HUDEP-2 (cell line): Measurements from ENCODE around the gene ROBO1.
"Not testable (repeated sequence)": the region's sequence is repeated elsewhere in the genome, so short reads cannot be mapped to it uniquely, and the experiment has no call there.

Experiments
- DNase-seq, 76 experiments: peaks; one replicate each; lab custom pipeline; 2025; ENCODE audit not compliant: unreplicated experiment in 76 of 76; lab: John Stamatoyannopoulos, UW

ROBO1 gene

GRCh38 chr3:79767905-79768267 lies at the start of gene ROBO1:
TSS of gene ROBO1 (minus strand) at chr3:79767998.
- no peak for DNase-seq

DNA sequence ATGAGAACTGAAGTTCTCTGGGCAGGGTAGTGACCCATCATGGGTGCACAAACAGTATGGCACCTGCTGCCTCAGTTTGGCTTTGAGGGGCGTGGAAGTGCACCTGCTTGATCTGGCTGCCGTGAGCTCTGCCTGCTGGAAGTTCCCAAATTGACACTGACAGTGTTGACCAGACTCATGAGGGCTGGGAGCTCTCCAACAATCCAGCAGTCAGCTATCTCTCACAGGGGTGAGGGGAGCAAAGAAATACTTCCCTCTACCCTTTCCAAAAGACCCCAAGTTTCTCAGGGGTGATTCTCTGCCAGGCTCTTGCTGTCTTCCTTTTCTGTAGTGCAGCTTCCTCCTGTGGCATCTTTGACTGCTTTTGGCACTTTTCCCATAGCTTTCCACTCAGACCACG lies 49.4 kb upstream of the ROBO1 start:
- DNase-seq, result no peak

DNA sequence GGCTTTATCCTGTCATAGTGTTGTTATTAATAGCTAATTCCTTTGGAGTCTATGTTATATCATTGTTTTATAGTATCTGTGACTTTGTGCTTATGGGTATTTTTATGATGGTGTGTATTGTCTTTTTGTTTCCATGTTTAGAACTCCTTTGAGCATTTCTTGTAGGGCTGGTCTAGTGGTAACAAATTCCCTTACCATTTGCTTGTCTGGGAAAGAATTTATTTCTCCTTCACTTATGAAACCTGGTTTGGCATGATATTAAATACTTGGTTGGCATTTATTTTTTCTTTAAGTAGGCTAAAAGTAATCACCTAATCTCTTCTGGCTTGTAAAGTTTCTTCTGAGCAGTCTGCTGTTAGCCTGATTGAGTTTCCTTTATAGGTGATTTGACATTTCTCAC lies 47.7 kb upstream of the ROBO1 start:
- no peak for DNase-seq

- no peak for DNase-seq
These were observed 42.8 kb upstream of the ROBO1 start for GRCh38 chr3:79810581-79810980.

- no peak for DNase-seq
These were observed 42.3 kb upstream of the ROBO1 start for GRCh38 chr3:79810092-79810491.

DNA sequence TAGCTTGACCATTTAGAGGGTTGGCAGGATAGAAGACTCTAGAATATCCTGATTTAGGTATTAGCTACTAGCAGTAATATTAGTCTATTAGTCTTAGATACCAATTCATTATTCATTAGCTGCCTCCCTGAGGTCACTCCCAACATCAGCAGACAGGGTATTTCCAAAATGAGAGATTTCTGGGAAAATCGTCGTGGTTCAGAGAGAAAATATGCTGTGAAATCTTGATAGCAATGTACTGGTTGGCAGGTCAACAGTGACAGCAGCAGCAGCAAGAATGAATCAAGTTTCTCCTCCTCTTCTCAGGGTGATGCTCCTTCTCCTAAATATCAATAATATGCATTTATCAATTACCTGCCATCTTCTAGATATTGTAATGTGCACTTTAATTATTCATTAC lies 41.3 kb upstream of the ROBO1 start:
- DNase-seq, result no peak

DNA sequence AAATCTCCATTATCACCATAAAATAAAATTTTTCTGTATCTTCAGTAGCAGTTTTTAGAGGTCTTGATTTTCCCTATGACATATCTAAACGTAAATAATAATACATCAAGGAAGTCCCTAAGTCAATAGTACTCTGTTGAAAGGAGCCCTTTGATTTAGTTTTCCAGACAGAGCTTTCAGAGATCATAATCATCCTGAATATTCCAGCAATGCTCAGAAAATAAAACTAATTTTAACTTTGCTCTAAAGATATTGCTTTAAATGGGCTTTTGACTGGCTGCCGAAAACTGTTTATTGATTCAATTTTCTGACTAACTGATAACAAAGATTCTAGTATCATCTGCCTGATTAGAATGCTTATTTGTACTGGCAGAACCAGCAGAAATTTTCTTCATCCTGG lies 40.7 kb upstream of the ROBO1 start:
- DNase-seq, result no peak

DNA sequence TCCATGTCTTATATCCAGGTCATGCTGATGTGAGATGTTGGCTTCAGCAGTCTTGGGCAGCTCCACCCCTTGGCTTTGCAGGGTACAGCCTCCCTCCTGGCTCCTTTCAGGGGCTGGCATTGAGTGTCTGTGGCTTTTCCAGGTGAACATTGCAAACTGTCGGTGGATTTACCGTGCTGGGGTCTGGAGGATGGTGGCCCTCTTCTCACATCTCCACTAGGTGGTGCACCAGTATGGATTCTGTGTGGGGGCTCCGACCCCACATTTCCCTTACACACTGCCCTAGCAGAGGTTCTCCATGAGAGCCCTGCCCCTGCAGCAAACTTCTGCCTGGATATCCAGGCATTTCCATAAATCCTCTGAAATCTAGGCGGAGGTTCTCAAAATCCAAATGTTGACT lies 22.4 kb upstream of the ROBO1 start:
- DNase-seq, result not testable (repeated sequence)

DNA sequence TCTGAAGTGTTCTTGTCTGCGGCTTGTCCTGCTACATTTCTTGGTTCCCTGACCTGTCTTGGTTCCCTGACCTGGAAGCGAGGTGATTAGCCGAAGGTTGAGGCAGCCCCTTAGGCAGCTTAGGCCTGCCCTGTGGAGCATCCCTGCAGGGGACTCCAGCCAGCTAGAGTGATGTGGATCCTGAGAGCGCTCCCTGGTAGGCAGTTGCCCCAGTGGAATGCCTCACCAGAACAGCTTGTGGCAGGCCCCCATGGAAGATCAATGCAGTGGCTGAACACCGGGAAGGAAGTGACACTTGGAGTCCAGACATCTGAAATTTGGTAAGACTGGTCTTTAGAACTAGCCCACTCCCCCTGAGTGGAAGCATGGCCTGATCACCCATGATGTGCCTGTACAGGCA lies 5.5 kb upstream of the ROBO1 start:
- DNase-seq, result no peak

DNA sequence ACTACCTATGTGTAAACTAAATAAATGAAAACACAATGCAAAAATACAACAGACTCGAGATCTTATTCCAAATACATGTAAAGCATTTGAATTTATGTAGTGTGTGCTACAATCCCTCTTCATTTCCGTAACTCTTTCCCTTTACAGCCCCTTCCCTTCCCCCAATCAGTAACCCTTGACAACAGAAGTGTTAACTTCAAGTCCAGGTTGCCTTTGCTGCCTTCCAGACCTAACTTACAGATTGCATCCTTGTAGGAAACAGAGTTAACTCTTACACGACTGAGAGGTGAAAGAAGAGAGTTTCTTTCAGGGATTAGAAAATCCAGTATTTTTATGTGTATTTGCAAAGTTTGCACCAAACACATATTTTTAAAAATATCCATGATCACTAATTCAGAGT lies 1.4 kb upstream of the ROBO1 start:
- DNase-seq, result no peak

- no peak for DNase-seq
These were observed 449 bp downstream of the ROBO1 start for GRCh38 chr3:79767194-79767904.

DNA sequence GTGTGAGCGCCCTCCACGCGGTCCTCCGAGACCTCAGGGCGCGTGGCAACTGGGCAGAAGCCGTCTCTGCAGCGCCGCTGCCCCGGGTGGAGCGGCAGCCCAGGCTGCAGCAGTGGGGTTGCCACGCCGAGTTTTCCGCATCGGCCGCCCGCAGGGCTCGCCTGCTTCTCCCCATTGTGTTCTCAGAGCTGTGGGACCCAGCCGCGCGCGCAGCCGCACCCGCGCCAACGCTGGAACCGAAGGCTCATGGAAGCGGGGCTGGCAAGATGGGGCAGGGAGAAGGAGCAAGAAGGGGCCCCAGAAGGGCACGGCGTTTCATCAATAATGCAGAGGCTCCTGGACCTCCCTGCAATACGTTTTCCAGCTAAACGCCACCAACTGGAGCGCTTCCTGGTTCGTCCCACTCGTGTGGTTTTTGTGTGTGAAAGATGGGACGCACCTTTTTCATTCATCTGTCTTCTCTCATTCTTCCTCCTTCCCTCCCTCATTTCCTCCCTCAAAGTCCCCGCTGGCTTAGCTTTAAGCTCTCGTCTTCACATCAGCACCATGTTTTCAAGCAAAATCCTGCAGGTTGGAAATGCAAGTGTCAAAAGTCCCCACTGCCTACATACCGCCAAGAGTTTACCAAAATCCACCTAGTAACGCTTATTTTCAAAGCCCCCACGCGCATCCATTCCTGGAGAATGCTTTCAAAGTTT lies 1.2 kb downstream of the ROBO1 start:
- no peak for DNase-seq

DNA sequence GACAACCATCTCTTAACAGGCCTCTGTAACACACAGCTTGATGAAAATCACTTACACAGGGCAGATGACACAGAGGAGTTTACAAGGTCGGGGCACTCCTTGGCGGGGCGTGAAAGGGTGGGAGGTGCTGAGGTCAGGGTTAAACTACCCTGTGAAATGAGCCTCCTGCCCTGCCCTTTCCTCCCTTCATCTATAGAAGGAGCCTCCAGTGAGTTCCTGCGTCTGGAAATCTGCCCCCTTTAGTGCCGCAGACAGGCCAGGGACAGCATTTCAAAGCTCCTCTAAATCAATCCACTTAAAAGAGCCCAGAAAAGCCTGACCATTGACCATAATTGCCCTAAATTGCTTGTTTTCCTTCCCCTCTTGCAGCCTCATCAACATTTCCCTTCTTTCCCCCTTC lies 1.9 kb downstream of the ROBO1 start:
- no peak for DNase-seq

DNA sequence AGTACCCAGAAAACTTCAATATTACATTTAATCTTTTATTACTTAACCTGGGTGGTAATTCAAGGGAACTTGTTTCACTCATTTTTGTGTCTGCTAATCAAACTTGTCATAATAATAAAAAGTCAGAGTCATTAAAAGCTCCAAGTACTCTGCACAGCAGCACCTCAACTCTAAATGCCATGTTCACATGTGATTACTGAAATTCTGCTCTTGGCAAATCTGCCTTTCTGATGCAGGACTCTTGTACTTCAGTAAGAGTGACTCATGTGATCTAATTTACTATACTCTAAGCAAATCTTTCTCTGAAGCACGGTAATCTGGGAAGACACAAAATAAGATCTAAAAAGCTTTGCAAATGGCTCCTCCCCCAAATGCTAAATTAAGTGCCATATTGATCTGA lies 6.4 kb downstream of the ROBO1 start:
- no peak for DNase-seq

DNA sequence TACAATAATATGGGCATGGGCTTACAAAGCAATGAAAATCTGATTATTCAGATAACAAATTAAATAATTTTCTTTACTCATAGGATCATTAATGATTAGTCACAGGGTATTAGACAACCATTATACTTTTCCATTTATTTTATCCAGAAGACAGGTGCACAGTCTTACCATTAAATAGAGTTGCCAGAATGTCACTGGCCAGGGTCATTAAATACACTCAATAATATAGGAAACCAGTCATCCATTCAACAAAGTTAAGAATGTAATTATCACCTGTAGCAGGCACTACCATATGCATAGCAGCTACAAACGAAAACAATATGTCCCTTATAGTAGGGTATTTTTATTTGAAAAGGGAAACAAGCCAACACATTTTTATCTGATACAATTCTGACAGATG lies 16.1 kb downstream of the ROBO1 start:
- no peak for DNase-seq

GRCh38 chr3:79737530-79737929 lies 30.3 kb downstream of the ROBO1 start:
- DNase-seq, result no peak

DNA sequence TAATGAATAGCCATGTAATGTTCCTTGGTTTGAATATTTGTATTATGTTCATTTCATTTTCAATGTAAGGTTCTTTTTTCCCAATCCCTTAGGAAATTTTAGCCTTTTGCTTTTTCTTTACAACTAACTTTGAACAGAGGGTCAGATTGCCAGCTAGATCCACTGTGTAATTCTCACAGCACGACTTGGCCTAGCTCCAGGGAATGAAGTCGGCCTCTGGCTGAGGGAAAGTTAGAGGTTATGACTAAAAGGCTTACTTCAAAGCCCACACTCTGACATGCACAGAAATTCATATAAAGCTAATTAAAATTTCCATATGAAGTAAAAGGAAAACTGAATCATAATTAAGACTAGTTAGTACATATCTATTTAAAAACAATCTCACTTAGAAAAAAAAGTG lies 38.7 kb downstream of the ROBO1 start:
- DNase-seq, result no peak

- DNase-seq, result no peak
These were observed 41.0 kb downstream of the ROBO1 start for GRCh38 chr3:79726786-79727185.

- no peak for DNase-seq
These were observed 43.6 kb downstream of the ROBO1 start for GRCh38 chr3:79724206-79724605.

DNA sequence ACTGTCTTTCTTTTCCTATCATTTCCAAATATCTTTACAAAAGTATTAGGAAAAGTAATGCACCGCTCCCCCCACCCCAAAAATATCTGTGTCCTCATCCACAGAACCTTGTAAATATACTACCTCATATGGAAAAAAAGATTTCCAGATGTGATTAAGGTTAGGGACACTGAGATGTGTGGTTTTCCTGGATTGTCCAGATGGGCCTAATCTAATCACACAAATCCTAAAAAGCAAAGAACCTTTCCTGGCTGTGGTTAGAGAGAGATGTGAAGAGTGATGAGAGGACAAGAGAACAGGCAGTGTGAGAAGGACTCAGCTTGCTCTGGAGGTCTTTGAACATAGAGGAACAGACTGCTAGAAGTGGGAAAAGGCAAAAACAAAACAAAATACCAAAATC lies 77.7 kb downstream of the ROBO1 start:
- DNase-seq, result no peak

DNA sequence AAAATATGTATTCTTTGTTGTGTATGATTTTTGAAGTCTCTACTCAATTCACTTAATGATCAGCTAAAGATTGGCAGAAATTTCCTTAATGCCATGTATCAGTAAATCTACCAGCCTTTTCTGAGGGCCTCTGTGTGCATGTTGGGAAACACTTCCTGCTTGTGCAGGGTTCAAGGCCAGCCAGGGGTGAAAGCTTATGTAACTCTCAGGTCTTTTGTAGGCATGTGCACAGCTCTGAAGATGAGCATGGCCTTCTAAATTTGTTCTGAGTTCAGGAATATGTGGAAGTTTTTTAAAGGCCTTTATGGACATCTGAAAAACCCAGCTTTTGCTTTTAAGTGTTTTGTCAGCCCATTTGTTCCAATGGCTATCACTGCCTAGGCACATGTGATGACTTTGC lies 82.7 kb downstream of the ROBO1 start:
- no peak for DNase-seq

DNA sequence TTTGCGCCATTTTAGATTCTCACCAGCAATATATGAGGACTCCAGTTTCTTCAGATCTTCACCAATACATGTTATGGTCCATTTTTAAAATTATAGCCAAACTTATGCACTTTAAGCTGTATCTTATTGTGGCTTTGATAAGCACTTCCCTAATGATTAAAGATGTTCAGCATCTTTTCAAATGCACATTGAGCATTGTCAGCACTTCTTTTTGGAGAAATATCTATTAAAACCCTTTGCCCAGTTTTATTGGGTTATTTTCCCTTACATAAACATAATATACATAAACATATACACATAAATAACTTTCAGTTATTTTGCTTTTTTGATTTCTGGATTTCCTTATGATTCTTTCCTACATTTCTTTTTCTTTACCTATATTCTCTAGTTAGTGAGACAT lies 83.8 kb downstream of the ROBO1 start:
- DNase-seq, result no peak

DNA sequence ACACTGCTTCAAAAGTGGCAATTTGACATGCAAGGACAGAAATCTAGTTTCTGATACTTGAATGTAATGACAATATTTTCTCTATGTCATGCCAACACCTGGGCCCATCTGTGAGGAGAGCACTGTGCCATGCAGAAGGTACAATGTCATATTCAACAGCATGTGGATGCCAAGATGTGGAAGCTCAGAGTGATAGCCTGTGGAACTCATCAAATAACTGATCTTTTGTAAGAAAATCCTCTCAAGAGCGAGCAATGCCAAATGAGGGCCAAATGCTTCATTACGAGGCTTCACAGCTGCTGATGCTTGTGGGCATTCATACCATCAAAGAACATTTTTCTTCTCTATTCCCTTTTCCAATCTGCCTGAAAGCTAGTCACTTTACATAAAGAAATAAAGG lies 95.1 kb downstream of the ROBO1 start:
- DNase-seq, result no peak
